Coronary artery (tissue), 2 donors: ENCODE data around the gene SAMD5.
A peak's percentile ranks its signal among the peaks of the same experiment; 100 is the strongest.

Source experiments
- DNase-seq: peaks from one replicate; pipeline ENCODE4 v3.0.0-alpha.2; 2017; ENCODE audit warnings: low spot score
- H3K27ac ChIP-seq, 2 donors: fragments of 200-600 bp; sonication (generic); one replicate each; pipeline ENCODE4 v1.5.1; 2016 to 2019
- H3K4me3 ChIP-seq: fragments of 200-600 bp; sonication (generic); 2 replicates; pipeline ENCODE4 v1.5.1; 2016; ENCODE audit warnings: mild to moderate bottlenecking, moderate library complexity
- TF ChIP-seq, protein P1 (sequence below): fragments of 200-600 bp; sonication (generic); IDR thresholded peaks from one replicate; pipeline ENCODE4 v1.5.1; 2019; ENCODE audit warnings: antibody characterized with exemption

The SAMD5 gene

GRCh38 chr6:147508042-147508865 lies at the start of gene SAMD5:
Gene SAMD5 (plus strand): TSS chr6:147508690. CDS start chr6:147508929, 239 bp downstream.
- TF ChIP-seq, protein P1, sequence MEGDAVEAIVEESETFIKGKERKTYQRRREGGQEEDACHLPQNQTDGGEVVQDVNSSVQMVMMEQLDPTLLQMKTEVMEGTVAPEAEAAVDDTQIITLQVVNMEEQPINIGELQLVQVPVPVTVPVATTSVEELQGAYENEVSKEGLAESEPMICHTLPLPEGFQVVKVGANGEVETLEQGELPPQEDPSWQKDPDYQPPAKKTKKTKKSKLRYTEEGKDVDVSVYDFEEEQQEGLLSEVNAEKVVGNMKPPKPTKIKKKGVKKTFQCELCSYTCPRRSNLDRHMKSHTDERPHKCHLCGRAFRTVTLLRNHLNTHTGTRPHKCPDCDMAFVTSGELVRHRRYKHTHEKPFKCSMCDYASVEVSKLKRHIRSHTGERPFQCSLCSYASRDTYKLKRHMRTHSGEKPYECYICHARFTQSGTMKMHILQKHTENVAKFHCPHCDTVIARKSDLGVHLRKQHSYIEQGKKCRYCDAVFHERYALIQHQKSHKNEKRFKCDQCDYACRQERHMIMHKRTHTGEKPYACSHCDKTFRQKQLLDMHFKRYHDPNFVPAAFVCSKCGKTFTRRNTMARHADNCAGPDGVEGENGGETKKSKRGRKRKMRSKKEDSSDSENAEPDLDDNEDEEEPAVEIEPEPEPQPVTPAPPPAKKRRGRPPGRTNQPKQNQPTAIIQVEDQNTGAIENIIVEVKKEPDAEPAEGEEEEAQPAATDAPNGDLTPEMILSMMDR = no peak
- DNase-seq = no peak
- Histone ChIP-seq H3K4me3 (peak within 1 kb of the TSS; percentile 85), H3K27ac (peak within 1 kb of the TSS; percentile 41 to 66)

GRCh38 chr6:147459780-147460179 lies 48.7 kb upstream of the SAMD5 start:
- TF ChIP-seq, protein P1 = no peak
- Histone ChIP-seq H3K27ac (no peak overlapping the region), H3K4me3 (no peak overlapping the region)
- no peak for DNase-seq

GRCh38 chr6:147463651-147464050 lies 44.8 kb upstream of the SAMD5 start:
- Histone ChIP-seq H3K4me3 (no peak overlapping the region), H3K27ac (no peak overlapping the region)
- DNase-seq = no peak
- TF ChIP-seq, protein P1 = no peak

DNA sequence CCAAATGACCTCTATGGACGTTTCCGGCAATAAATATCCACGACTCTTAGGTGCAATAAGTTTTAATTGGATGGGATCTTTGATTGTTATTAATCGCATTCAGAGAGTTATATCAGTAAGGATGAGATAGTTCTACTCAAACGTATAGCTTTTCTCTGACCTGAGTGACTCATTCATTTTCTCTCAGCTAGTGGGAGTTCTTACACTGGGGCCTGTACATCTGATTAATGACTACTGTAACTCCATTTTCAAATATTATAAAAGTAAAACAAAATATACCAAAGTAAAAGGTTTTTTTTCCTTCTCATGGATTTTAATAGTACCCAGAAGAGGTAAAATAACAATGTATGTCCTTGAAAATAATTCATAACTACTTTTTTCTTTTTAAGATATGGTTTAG lies 41.1 kb upstream of the SAMD5 start:
- Histone ChIP-seq H3K27ac (no peak overlapping the region), H3K4me3 (no peak overlapping the region)
- TF ChIP-seq, protein P1 = no peak
- no peak for DNase-seq

- Histone ChIP-seq H3K27ac (no peak overlapping the region), H3K4me3 (no peak overlapping the region)
- no peak for DNase-seq
- TF ChIP-seq, protein P1 = no peak
Measured at GRCh38 chr6:147467886-147468285, 40.6 kb upstream of the SAMD5 start.

GRCh38 chr6:147468634-147469033 lies 39.9 kb upstream of the SAMD5 start:
- TF ChIP-seq, protein P1 = no peak
- DNase-seq = no peak
- Histone ChIP-seq H3K4me3 (no peak overlapping the region), H3K27ac (no peak overlapping the region)

DNA sequence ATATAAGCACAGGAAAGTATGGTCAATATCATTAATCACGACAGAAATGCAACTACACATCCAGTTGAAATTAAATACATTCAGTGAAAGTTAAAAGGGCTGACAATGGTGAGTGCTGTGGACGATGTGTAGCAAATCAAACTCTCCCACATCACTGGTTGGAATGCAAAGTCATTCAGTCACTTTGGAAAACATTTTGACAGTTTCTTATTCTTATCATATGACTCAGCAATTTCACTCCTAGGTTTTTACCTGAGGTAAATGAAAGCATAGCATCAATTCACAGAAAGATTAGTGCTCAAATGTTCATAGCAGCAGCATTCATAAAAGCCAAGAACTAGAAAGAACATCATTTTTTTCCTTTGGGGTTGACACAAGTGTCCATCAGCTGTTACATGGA lies 28.6 kb upstream of the SAMD5 start:
- no peak overlapping the region for H3K4me3 ChIP-seq
- no peak for DNase-seq
- no peak overlapping the region for H3K27ac ChIP-seq
- TF ChIP-seq, protein P1 = no peak
